AG09319 (cell line): ENCODE data around the gene OPHN1.

ENCODE experiments used
- DNase-seq: peaks from one replicate; pipeline ENCODE4 v3.0.0-alpha.2; 2010; ENCODE audit warnings: low read depth; ENCODE audit errors: extremely low read depth
- TF ChIP-seq, protein P1 (sequence below): IDR thresholded peaks from 2 replicates; pipeline ENCODE4 v1.5.1; 2011; ENCODE audit warnings: low read depth, mild to moderate bottlenecking, inconsistent platforms, low read length, moderate library complexity

The OPHN1 gene

DNA sequence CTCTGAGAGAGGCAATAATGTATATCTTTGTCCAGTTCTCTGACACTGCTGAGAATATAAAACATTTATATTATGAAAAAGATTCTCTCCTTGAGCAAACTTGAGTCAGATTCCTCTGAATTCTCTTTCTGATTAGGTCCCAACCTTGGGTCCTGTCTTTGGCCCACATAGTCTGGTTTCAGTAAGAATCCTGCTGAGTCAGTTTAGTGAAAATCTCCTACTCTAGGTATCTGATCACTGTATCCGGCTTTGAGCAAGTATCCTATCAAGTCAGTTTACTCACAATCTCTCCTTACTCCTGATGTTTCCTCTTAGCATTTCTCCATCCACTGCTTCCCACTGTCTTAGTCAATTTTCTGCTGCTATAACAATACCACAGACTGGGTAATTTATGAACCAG lies 253.9 kb downstream of the OPHN1 start:
- TF ChIP-seq, protein P1, sequence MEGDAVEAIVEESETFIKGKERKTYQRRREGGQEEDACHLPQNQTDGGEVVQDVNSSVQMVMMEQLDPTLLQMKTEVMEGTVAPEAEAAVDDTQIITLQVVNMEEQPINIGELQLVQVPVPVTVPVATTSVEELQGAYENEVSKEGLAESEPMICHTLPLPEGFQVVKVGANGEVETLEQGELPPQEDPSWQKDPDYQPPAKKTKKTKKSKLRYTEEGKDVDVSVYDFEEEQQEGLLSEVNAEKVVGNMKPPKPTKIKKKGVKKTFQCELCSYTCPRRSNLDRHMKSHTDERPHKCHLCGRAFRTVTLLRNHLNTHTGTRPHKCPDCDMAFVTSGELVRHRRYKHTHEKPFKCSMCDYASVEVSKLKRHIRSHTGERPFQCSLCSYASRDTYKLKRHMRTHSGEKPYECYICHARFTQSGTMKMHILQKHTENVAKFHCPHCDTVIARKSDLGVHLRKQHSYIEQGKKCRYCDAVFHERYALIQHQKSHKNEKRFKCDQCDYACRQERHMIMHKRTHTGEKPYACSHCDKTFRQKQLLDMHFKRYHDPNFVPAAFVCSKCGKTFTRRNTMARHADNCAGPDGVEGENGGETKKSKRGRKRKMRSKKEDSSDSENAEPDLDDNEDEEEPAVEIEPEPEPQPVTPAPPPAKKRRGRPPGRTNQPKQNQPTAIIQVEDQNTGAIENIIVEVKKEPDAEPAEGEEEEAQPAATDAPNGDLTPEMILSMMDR, result no peak
- no peak for DNase-seq

DNA sequence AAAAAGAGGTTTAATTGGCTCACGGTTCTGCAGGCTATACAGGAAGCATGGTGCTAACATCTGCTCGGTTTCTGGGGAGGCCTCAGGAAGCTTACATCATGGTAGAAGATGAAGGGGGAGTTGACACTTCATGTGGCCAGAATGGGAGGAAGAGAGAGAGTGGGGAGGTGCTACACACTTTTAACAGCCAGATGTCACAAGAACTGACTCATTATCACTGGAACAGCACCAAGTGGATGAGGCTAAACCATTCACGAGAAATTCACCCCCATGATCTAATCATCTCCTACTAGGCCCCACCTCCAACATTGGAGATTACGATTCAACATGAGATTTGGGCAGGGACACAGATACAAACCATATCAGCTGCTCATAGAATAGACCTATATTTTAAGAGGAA lies 255.8 kb downstream of the OPHN1 start:
- DNase-seq, result no peak
- TF ChIP-seq, protein P1, result no peak

DNA sequence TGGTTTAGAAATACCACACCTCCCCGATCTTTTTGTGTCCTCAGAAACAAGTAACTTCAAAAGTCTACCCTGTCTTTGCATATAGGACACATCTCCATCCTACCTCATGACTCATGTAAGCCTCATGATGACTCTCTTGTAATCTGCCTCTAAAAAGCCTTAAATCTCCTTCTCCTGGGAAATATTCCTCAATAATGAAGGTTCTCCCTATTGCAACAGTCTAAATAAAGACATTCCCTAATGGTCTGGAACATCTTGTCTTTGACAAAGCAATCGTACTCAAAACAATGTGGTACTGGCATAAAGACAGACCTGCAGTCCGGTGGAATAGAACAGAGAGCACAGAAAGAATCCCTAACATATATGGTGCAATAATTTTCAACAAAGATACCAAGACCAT lies 257.7 kb downstream of the OPHN1 start:
- TF ChIP-seq, protein P1, result no peak
- no peak for DNase-seq

DNA sequence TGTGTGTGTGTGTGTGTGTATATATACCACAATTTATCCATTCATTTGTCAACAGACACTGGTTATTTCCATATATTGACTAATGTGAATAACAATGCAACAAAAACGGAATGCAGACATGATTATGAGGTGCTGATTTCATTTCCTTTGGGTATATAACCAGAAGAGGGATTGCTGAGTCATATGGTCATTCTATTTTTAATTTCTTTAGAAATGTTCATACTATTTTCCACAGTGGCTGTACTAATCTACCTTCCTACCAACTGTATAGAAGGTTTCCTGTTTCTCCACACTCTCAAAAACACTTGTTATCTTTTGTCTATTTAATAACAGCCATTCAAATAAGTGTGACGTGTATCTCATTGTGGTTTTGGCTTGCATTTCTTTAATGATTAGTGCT lies 269.9 kb downstream of the OPHN1 start:
- DNase-seq, result no peak
- TF ChIP-seq, protein P1, result no peak

DNA sequence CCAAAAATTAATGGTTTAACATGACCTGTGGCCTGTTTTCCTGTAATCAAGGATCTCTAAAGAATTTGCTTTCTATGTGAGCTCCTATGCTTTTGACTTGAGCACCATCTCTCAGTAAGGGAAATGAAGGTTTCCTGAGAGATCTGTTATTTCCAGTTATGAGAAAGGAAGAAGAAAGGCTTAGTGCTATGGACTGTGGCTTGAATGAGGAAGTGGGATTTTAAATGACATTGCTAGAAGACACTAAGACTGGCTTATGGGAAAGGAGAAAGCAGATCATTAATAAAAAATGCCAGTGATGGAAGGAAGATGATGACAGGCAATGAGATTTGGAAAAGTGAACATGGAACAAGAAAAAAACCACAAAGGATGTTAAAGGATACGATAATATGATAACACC lies 285.4 kb downstream of the OPHN1 start:
- no peak for DNase-seq
- TF ChIP-seq, protein P1, result no peak

DNA sequence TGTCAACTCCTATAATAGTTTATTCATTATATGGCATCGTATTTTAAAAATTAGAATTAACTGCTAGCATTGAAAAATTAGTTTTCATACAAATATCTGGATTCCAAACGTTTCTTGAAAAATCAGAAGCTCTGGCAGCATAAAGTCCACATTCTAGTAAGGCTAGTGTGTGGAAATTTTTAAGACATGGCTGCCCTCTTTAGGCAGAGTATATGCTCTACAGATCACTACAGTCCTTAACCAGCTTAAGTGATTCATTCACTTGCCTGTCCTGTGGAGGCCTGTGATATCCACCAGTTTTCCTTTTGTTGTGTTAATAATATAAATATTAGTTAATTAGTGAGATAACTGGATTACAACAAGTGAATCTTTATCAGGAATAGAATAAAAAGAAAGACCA lies 287.2 kb downstream of the OPHN1 start:
- DNase-seq, result peak; percentile 7
- TF ChIP-seq, protein P1, result peak; percentile 52

DNA sequence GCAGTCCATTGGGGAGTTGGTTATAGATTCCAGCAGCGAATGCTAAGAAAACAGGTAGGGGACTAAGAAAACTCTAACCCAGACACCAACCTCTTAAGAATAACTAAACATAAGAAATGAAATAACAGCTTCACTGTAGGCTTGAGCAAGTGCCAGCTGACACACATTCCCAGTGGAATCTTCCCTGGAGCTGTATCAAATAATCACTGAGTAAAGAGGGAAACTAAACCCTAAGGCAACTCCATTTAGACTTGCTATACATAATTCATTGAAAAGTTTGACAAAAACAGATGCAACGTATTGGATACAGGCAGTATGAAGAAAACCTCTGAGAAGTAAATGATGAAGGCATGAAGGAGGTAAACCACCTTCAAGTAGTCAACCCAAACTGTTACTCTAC lies 293.5 kb downstream of the OPHN1 start:
- no peak for DNase-seq
- TF ChIP-seq, protein P1, result no peak
